GM12878 (cell line): ENCODE data around the gene UBTF. TPM values are rescaled to one million over a fixed set of nuclear protein-coding genes. Genes with fewer than 3 reads are reported as not detected.
A peak's percentile ranks its signal among the peaks of the same experiment; 100 is the strongest.

ENCODE experiments used
- ATAC-seq: fragments of 200-7000 bp; cut with Tn5 transposase; 3 replicates; pipeline ENCODE4 v1.9.1; 2020; ENCODE audit warnings: mild to moderate bottlenecking, moderate library complexity
- BruUV-seq: library from RNA; stranded (reverse); fragments of 400-500 nt; replicated peaks from 2 replicates; lab custom pipeline; 2021; lab: Mats Ljungman, UMichigan
- CTCF ChIA-PET: fragments of 300-600 bp; sonication (Branson Sonifier 250); formaldehyde crosslinking; extraction: SDS; loops from one replicate; lab custom pipeline; 2021; ENCODE audit warnings: inconsistent platforms; lab: Yijun Ruan, JAX
- POLR2A ChIA-PET: fragments of 350-600 bp; formaldehyde crosslinking; extraction: SDS; loops from one replicate; lab custom pipeline; 2021; ENCODE audit warnings: inconsistent platforms; lab: Charles Lee
- RAD21 ChIA-PET: fragments of 300-600 bp; sonication (Branson Sonifier 250); formaldehyde crosslinking; loops from one replicate; lab custom pipeline; 2023; ENCODE audit warnings: antibody characterized with exemption; ENCODE audit not compliant: unreplicated experiment; lab: Charles Lee
- SMC1A ChIA-PET: fragments of 300-600 bp; sonication (Branson Sonifier 250); formaldehyde crosslinking; loops from one replicate; lab custom pipeline; 2023; ENCODE audit not compliant: unreplicated experiment, uncharacterized antibody; lab: Charles Lee
- DNase-seq: peaks from one replicate; pipeline ENCODE4 v3.0.0-alpha.2; 2011; ENCODE audit warnings: low read depth, low spot score
- FAIRE-seq: peaks from 3 replicates; lab custom pipeline; 2011; peaks lifted over from hg19 to GRCh38; lab: Jason Lieb, UNC
- H2AFZ ChIP-seq: 2 replicates; pipeline ENCODE4 v1.6.0; 2011; ENCODE audit warnings: low read depth, low read length, control low read depth; ENCODE audit not compliant: control insufficient read depth
- H3K27ac ChIP-seq: 2 replicates; pipeline ENCODE4 v1.5.1; 2011; ENCODE audit warnings: control low read depth; ENCODE audit not compliant: control insufficient read depth, insufficient read depth
- H3K27me3 ChIP-seq, 2 experiments: replicated peaks in 1 of 2; 2 replicates each; pipeline versions ENCODE4 v1.6.0 to v1.6.1; 2011; ENCODE audit warnings: low read length in 1 of 2; ENCODE audit not compliant: control insufficient read depth in 2 of 2, insufficient read depth in 2 of 2
- H3K36me3 ChIP-seq, 2 experiments: 2 replicates each; pipeline ENCODE4 v1.5.1; 2011; ENCODE audit warnings: low read length in 1 of 2; ENCODE audit not compliant: control insufficient read depth in 2 of 2, insufficient read depth in 2 of 2
- H3K4me1 ChIP-seq: 2 replicates; pipeline ENCODE4 v1.6.1; 2011; ENCODE audit warnings: mild to moderate bottlenecking, low read length, moderate library complexity, mixed read lengths; ENCODE audit not compliant: control insufficient read depth, insufficient read depth
- H3K4me2 ChIP-seq: 2 replicates; pipeline ENCODE4 v1.6.0; 2011; ENCODE audit warnings: control low read depth; ENCODE audit not compliant: control insufficient read depth, insufficient read depth
- H3K4me3 ChIP-seq: fragments of 200-600 bp; sonication (generic); 2 replicates; pipeline ENCODE4 v1.5.1; 2016
- H3K79me2 ChIP-seq: 2 replicates; pipeline ENCODE4 v1.6.0; 2011; ENCODE audit warnings: low read length; ENCODE audit not compliant: control insufficient read depth, insufficient read depth
- H3K9ac ChIP-seq: 2 replicates; pipeline ENCODE4 v1.8.0; 2011; ENCODE audit warnings: low read length, control low read depth, mixed read lengths; ENCODE audit not compliant: control insufficient read depth, insufficient read depth
- H3K9me3 ChIP-seq: replicated peaks from 3 replicates; pipeline ENCODE4 v1.5.1; 2011; ENCODE audit warnings: mild to moderate bottlenecking, low read length; ENCODE audit not compliant: control insufficient read depth, insufficient read depth
- H4K20me1 ChIP-seq: 2 replicates; pipeline ENCODE4 v1.6.0; 2011; ENCODE audit not compliant: control insufficient read depth, insufficient read depth
- ATF2 ChIP-seq: IDR thresholded peaks from 2 replicates; pipeline ENCODE4 v1.6.1; 2012; ENCODE audit warnings: low read length, inconsistent platforms
- ATF7 ChIP-seq: fragments of 450-650 bp; IDR thresholded peaks from 2 replicates; pipeline ENCODE4 v1.6.1; 2016; ENCODE audit warnings: low read depth, mild to moderate bottlenecking
- BACH1 ChIP-seq: fragments of 450-650 bp; IDR thresholded peaks from 2 replicates; pipeline ENCODE4 v1.6.1; 2017; ENCODE audit warnings: mild to moderate bottlenecking, borderline replicate concordance
- ETV6 ChIP-seq, 2 experiments: fragments of 450-650 bp in 1 of 2; IDR thresholded peaks in 1 of 2; conservative IDR thresholded peaks in 1 of 2; 2 replicates each; pipeline ENCODE4 v1.6.1; 2014; ENCODE audit warnings: antibody characterized with exemption in 1 of 2, borderline replicate concordance in 1 of 2, low read depth in 1 of 2, mild to moderate bottlenecking in 1 of 2, moderate library complexity in 1 of 2
- HCFC1 ChIP-seq: fragments of 150-350 bp; IDR thresholded peaks from 2 replicates; pipeline ENCODE4 v1.6.1; 2014; ENCODE audit warnings: low read length
- MTA3 ChIP-seq: IDR thresholded peaks from 2 replicates; pipeline ENCODE4 v1.6.1; 2012; ENCODE audit warnings: low read length, inconsistent platforms, borderline replicate concordance
- NBN ChIP-seq: fragments of 450-650 bp; IDR thresholded peaks from 2 replicates; pipeline ENCODE4 v1.6.1; 2016
- NFYB ChIP-seq: IDR thresholded peaks from 2 replicates; pipeline ENCODE4 v1.6.1; 2011; ENCODE audit warnings: low read depth, mild to moderate bottlenecking, low read length, improper control_type of control experiment, moderate library complexity; ENCODE audit not compliant: insufficient read depth
- NR2C1 ChIP-seq: fragments of 450-650 bp; IDR thresholded peaks from 2 replicates; pipeline ENCODE4 v1.6.1; 2017; ENCODE audit warnings: antibody characterized with exemption, mild to moderate bottlenecking, moderate library complexity
- PAX5 ChIP-seq: IDR thresholded peaks from 2 replicates; pipeline ENCODE4 v1.6.1; 2011; ENCODE audit warnings: low read depth, low read length, borderline replicate concordance
- RELA ChIP-seq: fragments of 450-650 bp; IDR thresholded peaks from 2 replicates; pipeline ENCODE4 v1.8.0; 2014; ENCODE audit warnings: borderline replicate concordance; ENCODE audit not compliant: partially characterized antibody
- SMAD5 ChIP-seq: IDR thresholded peaks from 2 replicates; pipeline ENCODE4 v1.6.1; 2016; ENCODE audit warnings: antibody characterized with exemption, low read depth
- TCF3 ChIP-seq: IDR thresholded peaks from 2 replicates; pipeline ENCODE4 v1.6.1; 2012; ENCODE audit warnings: low read depth, mild to moderate bottlenecking, low read length, borderline replicate concordance; ENCODE audit not compliant: insufficient read depth
- YY1 ChIP-seq: IDR thresholded peaks from 2 replicates; pipeline ENCODE4 v1.6.1; 2011; ENCODE audit warnings: low read depth, mild to moderate bottlenecking, low read length
- ZBED1 ChIP-seq: IDR thresholded peaks from 2 replicates; pipeline ENCODE4 v1.6.1; 2016; ENCODE audit warnings: borderline replicate concordance
- WGBS: methylation state at CpG from one replicate; pipeline ENCODE4 v1.1.6; 2016; ENCODE audit warnings: low lambda C conversion rate; ENCODE audit not compliant: insufficient replicate concordance, insufficient coverage; ENCODE audit errors: missing lambda C conversion rate; 5-methylcytosine and 5-hydroxymethylcytosine counted together
- in situ Hi-C: fragments of 300-500 bp; cut with MboI; formaldehyde crosslinking; loops from 9 replicates; pipeline ENCODE4 v1.14.3; 2018; ENCODE audit warnings: mixed read lengths
- intact Hi-C: fragments of 100-400 bp; cut with micrococcal nuclease; formaldehyde crosslinking; loops from one replicate; pipeline ENCODE4 v1.14.2; 2022; ENCODE audit not compliant: unreplicated experiment
- polyA plus RNA-seq, 11 experiments: library from polyadenylated mRNA; depleted of rRNA in 4 of 11; unstranded in 6 of 11; stranded (reverse) in 5 of 11; fragments of >200 nt; fragmentation: Nextera tagmentation in 4 of 11; fragmentation: Illumina TruSeq in 1 of 11; extraction: Ambion mirVana in 4 of 11; extraction: Trizol in 1 of 11; gene quantifications; 1 replicate in 1 of 11; 2 replicates in 10 of 11; pipeline versions ENCODE4 v1.2.1 to v1.2.3, GENCODE V29; 2011 to 2016; ENCODE audit warnings: inconsistent platforms in 2 of 11, missing spikeins in 2 of 11, low read depth in 1 of 11
- total RNA-seq, 4 experiments: library from RNA; depleted of rRNA in 3 of 4; stranded (reverse); fragments of >200 nt in 3 of 4; fragmentation: Illumina TruSeq in 1 of 4; extraction: Trizol in 1 of 4; gene quantifications; 2 replicates each; pipeline versions ENCODE4 v1.2.1 to v1.2.3, GENCODE V29; 2013 to 2021
- TF ChIP-seq, protein P1 (sequence below): IDR thresholded peaks from 2 replicates; pipeline ENCODE4 v1.6.1; 2012; ENCODE audit warnings: low read depth, low read length, improper control_type of control experiment
- TF ChIP-seq, protein P2 (sequence below): IDR thresholded peaks from 2 replicates; pipeline ENCODE4 v1.6.1; 2011; ENCODE audit warnings: borderline replicate concordance, low read depth, mild to moderate bottlenecking, moderate library complexity, low read length; ENCODE audit not compliant: insufficient read depth, poor library complexity, severe bottlenecking

UBTF gene
- total and polyA plus RNA-seq, 10 of the 15 experiments (the other 5 are each of a cell fraction or from before 2014, with no cell fraction given) = 2.2 to 124 (median 79.6) TPM

GRCh38 chr17:44186307-44187130 is 33.0 kb downstream of the UBTF start, which contains the start of gene TMUB2:
Gene TMUB2 (plus strand): TSS chr17:44186972. CDS start chr17:44187709, 737 bp downstream.
- intact Hi-C loops (loop anchor here (5.0 kb wide), 1 partner anchor 44 kb away; the partner anchor contains the start of gene HROB), in situ Hi-C loops (no loop called here)
- ATAC-seq = peak; percentile 88
- ChIA-PET RAD21 (interaction anchor here (0.6 to 3.2 kb wide), 10 partner anchors 12 to 159 kb away, joined by 3 to 13 read pairs (median 4); partner anchors contain the start of gene ATXN7L3), CTCF (interaction anchor here (0.7 to 2.8 kb wide), 15 partner anchors 12 to 177 kb away, joined by 3 to 12 read pairs (median 3); partner anchors contain the start of genes FAM171A2, GRN and HROB), POLR2A (interaction anchor here (0.6 to 2.1 kb wide), 16 partner anchors 11 to 1069 kb away, joined by 3 to 12 read pairs (median 4); partner anchors contain the start of gene HDAC5), SMC1A (interaction anchor here (0.6 to 2.5 kb wide), 10 partner anchors 8 to 165 kb away, joined by 4 to 11 read pairs (median 4); partner anchors contain the start of gene HDAC5)
- Histone ChIP-seq H3K79me2 (peaks cover 38% of the 10 kb centered on the region), H3K4me2 (peak within 1 kb of the TSS; percentile 86), H4K20me1 (no peaks in the 10 kb centered on the region), H3K27me3 (no peaks in the 10 kb centered on the region), H2AFZ (peak within 1 kb of the TSS; percentile 98), H3K27ac (peak within 1 kb of the TSS; percentile 97), H3K36me3 (peaks cover 1 to 12% of the 10 kb centered on the region in 2 experiments; a peak in 3 of 4 replicates), H3K9me3 (no peaks in the 10 kb centered on the region), H3K9ac (peak within 1 kb of the TSS; percentile 95), H3K4me1 (peaks cover 4% of the 10 kb centered on the region), H3K4me3 (peak within 1 kb of the TSS; percentile 97)
- DNase-seq = peak; percentile 98
- WGBS = under 1% methylated on average over 49 of the region's 50 CpGs
- TSS peak; percentile 71 for BruUV-seq
- peak; percentile 100 for FAIRE-seq
- TF ChIP-seq, protein P1, sequence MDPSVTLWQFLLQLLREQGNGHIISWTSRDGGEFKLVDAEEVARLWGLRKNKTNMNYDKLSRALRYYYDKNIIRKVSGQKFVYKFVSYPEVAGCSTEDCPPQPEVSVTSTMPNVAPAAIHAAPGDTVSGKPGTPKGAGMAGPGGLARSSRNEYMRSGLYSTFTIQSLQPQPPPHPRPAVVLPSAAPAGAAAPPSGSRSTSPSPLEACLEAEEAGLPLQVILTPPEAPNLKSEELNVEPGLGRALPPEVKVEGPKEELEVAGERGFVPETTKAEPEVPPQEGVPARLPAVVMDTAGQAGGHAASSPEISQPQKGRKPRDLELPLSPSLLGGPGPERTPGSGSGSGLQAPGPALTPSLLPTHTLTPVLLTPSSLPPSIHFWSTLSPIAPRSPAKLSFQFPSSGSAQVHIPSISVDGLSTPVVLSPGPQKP = no peak; the same call in 1 of the 2 replicates
- TF ChIP-seq MTA3 (no peak), SMAD5 (peak; percentile 75; the same call in 1 of the 2 replicates), ATF2 (no peak), NR2C1 (peak; percentile 87), HCFC1 (peak; percentile 51; the same call in 1 of the 2 replicates), RELA (peak; percentile 4), YY1 (peak; percentile 34), BACH1 (no peak; the same call in 1 of the 2 replicates), NBN (0 out of 2 replicates have a peak, but pooled peaks have one; percentile 85), ZBED1 (no peak), PAX5 (0 out of 2 replicates have a peak, but pooled peaks have one; percentile 5), ATF7 (peak; percentile 82), ETV6 (conservative IDR thresholded peaks at IDR 0.05 in 1 of 2, IDR thresholded peaks at IDR 0.05 in 1 of 2; ENCODE audit: borderline replicate concordance in 1 of 2, low read depth in 1 of 2) (no peak), NFYB (no peak), TCF3 (0 out of 2 replicates have a peak, but pooled peaks have one; percentile 17)
- TF ChIP-seq, protein P2, sequence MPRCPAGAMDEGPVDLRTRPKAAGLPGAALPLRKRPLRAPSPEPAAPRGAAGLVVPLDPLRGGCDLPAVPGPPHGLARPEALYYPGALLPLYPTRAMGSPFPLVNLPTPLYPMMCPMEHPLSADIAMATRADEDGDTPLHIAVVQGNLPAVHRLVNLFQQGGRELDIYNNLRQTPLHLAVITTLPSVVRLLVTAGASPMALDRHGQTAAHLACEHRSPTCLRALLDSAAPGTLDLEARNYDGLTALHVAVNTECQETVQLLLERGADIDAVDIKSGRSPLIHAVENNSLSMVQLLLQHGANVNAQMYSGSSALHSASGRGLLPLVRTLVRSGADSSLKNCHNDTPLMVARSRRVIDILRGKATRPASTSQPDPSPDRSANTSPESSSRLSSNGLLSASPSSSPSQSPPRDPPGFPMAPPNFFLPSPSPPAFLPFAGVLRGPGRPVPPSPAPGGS = no peak
